ENCODE results near the gene CST5.
"Not testable (repeated sequence)": the region's sequence is repeated elsewhere in the genome, so short reads cannot be mapped to it uniquely, and the experiment has no call there.

CST5 gene

DNA sequence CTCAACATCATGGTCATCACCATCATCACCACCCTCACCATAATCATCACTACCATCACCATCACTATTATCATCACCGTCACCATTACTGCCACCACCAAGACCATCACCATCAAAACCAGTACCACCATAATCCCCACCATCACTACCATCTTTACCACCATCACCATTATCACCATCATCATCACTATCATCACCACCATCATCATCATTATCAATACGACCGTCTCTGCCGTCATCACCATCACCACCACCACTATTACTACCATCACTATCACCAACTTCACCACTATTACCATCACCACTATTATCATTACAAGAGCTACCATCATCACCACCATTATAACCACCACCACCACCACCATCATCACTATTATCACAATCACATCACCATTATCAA, 11.3 kb upstream of the CST5 start:
- not testable (repeated sequence) for DNase-seq (ENCODE audit: extremely low read depth in 1 of 2, low read depth in 1 of 2)

DNA sequence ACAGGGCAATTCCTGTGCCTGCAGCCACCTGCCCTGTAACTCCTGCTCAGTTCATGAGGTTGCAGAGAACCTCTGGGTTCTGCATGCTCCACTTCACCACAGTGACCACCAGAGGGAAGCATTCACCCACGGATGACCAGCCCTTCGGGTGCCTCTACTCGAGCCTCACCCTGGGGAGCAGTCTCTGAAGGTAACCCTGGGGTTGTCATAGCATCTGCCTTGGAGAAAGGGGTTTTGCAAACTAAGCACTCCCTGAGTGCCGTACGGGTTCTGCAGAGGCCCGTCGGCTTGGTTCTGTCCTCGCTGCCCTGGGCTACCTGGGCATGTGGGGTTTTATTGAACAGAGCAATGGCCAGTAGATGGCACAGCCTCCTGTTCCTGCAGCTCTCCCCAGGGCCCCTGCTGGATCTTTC, 10.2 kb upstream of the CST5 start:
- peak; percentile 11 to 25 for DNase-seq (ENCODE audit: extremely low read depth in 1 of 2, low read depth in 1 of 2)

DNA sequence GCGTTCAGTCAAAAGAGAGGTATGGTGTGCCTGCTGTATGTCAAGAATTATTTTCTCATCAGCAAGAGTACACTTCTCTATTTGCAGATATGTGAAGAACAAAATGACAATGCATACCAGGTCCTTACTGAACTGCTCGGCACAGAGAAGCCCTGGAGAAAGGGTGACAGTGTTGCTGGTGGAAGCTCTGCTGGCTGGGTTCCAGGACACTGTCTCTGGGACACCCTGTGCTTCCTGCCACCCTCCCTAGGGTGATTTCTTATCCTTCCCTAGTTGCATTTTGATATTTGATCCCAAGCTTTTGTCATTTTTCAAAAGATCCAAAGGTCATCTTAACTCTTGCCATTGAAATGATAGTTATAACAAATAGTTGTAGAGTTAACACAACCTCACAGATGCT, 8.3 kb upstream of the CST5 start:
- DNase-seq (ENCODE audit: extremely low read depth in 1 of 2, low read depth in 1 of 2), result no peak

DNA sequence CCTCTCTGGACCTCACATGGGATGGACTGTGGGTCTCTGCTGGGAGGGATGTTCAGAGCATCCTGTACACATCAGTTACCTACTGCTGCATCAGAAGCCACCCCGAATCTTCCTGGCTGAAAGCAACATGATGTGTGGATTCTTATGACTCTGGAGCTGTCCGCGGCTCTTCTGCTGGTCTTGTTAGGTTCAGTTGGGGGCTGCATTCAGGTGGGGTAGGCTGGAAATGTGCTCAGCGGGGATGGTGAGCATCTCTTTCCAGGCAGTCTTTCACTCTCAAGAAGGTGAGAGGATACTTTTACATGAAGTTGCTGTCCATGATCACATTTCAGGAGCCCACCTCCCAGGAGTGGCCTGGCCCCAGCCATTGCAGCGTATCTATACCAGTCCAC, 5.2 kb upstream of the CST5 start:
- no peak for DNase-seq (ENCODE audit: extremely low read depth in 1 of 2, low read depth in 1 of 2)

DNA sequence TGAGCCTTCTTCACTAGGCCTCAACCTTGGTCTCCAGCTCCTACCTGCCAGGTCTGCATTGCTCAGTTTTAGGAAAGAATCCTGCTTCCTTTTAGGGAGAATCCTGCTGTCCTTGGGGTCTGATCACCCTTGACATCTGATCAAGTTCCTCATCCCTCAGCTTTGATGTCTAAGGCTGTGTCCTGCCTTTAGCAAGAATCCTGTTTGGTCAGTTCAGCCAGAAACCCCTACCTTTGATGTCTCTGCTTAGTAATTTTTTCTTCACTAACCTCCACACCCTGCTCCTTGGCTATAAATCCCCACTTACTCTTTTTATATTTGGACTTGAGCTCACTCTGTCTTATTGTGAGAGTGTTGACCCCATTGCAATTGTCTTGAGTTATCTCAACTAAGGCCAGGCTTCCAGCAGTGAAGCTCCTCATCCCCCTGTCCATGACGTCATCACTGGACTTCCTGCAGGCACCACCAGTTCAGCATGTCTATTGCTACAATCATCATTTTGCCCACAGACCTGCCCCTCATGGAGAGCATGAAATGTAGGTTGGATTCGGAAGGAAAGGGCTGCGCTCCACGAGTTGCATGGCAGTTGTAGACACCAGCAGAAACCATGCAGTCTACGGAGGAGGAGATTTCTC, 4.7 kb upstream of the CST5 start:
- DNase-seq (ENCODE audit: extremely low read depth in 1 of 2, low read depth in 1 of 2), result no peak

DNA sequence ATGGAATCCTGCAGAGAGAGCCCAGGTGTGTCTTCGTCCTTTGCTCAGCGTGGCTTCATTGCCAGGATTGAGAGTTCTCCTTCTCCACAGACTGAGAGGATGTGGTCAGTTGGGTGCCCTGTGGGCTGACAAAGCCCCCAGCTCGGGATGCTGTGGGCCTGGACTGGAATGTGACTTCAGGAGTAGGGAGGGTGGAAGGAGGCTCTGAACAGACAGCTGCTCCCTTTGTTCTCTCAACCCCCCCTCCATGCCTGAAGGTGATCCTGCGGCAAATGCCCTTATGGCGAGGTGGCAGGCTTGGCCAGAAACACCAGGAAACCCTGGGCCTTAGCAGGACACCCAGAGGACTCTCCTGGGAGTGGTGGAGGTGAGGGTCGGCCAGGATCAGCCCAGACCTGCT, 1.8 kb upstream of the CST5 start:
- no peak for DNase-seq (ENCODE audit: extremely low read depth in 1 of 2, low read depth in 1 of 2)

DNA sequence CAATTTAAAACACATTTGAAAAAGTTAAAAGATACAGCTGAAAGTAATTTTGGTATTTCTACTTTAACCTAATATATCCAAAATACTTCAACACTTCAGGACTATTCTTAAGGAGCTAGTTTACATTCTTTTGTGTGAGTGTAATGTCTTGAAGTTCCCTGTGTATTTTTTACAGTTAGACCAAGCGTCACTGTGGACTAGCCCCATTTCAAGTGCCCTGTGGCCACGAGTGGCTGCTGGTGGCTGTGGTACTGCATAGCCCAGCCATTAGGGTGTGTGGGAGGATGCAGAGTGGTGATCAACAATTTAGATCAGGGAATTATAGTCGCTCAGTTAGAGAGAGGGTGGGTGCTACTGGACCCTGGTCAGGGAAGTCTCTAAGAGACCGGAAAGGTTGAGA, 869 bp upstream of the CST5 start:
- DNase-seq (ENCODE audit: extremely low read depth in 1 of 2, low read depth in 1 of 2), result no peak

DNA sequence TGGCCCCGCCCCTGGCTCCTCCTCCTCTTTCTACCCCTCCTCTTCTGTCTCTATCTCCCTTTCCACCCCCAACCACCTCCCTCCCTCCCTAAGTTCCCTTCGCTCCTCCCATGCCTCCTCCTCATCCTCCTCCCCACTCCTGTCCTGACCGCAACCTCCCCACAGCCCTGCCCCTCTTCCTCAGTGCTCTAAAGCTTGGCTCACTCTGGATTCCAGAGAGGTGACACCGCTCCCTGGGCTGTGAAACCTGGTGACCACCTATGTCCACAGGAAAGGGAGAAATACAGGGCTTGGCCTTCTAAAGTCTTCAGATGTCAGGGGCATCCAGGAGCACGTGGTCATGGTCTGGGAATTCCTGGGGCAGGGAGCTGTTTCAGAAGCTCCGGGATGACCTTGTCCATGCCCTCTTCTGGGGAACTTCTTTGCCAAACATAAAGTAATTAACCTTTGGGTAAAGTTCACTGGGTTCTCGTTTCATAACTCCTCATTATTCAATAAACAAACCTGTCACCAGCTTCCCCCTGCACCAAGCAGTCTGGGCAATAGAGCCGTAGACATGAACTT, 345 bp upstream of the CST5 start:
- no peak for DNase-seq (ENCODE audit: extremely low read depth in 1 of 2, low read depth in 1 of 2)

DNA sequence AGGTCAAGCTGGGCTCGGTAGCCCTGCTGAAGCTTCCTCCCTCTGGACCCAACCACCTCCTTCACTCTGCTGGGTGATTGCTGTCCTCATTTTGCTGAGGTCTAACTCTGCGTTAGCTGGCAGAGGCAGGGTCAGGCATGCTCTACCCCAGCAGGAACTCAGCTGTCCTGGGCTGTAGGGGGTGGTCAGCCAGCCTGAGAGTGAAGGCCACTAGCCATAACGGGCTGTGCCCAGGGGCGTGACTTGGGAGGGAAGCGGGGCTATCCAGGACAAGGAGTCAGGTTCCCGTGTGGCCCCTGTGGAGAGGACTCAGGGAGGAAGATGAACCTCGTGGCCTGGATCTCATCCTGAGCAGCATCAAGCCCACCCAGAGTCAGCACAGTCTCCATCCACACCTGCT, 761 bp downstream of the CST5 start:
- DNase-seq (ENCODE audit: extremely low read depth in 1 of 2, low read depth in 1 of 2), result no peak

DNA sequence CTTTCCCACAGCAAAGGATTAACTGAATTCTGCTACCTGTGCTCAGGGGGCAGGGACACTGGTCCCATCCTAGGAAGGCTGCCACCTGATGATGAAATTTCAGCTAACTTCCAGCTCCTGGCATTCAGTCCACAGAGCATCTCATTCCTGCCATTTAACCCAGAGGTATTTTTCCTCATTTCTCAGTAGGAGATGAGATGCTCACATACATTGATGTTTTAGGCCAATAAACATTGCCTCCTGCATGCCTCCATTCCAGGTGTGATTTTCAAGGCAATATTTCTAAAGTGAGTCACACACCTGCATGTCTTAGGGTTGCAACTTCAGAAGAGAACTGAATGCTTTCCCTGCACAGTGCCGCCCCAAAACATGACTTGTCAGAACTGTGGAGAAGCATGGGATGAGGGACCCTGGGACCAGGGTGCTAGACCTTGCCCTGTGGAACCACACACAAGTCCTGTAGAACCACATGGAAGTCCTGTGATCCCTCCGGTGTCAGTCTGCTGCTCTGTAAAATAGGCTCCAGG, 1.5 kb downstream of the CST5 start:
- DNase-seq (ENCODE audit: extremely low read depth in 1 of 2, low read depth in 1 of 2), result not testable (repeated sequence)

DNA sequence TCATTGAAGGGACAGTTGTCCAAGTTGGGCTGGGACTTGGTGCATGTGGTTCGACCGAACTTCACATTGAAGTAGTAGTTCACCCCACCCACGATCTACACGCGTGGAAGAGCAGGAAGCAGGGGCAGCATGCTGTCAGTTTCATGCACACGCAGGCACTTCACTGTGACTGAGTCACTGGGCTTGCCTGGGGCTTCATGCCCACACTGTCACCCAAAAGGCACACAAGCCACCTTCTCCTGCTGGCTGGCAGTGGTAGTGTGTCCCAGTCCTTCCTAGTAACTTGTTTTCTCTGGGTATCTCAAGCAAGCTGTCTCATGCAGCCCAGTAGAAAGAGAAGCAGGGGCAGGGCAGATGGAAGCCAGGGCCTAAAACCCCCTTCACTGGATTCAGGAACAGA, 2.0 kb downstream of the CST5 start:
- no peak for DNase-seq (ENCODE audit: extremely low read depth in 1 of 2, low read depth in 1 of 2)

DNA sequence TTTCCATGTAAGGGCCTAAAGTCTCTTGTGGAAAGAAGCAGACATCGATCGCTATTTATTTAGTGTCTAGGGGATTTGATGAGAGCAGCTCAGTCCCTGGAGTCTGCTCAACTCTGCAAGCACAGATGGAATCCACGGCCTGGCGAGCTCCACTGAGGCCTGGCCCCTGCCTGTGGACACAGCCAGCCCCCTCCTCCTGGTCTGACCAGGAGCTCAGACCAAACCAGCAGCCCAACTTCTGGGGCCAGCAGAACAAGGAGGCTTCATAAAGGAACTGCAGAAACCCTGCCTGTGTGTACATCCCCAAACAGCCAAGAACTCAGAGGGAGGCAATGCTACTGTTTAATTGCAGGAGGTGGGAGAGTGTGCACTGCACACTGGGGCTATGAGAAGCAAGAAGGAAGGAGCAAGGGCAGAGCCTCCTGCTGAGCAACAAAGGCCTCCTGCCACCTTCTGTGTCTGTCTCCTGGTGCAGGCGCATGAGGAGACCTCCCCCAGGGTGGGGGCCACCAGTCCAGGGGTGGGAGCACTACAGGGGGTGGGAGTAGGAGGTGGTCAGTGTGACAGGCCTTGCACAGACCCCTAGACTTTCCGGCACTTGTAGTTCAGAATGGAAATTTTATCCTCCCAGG, 3.8 kb downstream of the CST5 start:
- no peak for DNase-seq (ENCODE audit: extremely low read depth in 1 of 2, low read depth in 1 of 2)

DNA sequence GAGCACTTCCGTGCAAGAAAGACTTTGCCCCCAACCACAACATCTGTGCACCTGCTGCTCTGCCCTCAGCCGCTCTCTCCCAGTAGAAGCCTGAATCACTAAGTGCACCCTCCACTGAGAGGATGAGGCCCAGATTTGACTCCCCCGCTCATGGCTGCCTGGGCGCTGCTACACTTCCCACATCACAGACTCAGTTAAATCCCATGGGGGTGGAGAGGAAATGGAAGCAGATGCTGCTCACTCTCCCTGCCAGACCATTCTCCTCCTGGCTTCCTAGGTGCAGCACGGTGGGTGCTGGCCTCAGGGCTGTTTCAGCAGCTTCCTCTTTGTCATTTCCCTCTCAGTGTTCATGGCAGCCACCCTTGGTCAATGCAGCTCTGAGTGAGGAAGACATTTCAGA, 4.8 kb downstream of the CST5 start:
- no peak for DNase-seq (ENCODE audit: extremely low read depth in 1 of 2, low read depth in 1 of 2)

DNA sequence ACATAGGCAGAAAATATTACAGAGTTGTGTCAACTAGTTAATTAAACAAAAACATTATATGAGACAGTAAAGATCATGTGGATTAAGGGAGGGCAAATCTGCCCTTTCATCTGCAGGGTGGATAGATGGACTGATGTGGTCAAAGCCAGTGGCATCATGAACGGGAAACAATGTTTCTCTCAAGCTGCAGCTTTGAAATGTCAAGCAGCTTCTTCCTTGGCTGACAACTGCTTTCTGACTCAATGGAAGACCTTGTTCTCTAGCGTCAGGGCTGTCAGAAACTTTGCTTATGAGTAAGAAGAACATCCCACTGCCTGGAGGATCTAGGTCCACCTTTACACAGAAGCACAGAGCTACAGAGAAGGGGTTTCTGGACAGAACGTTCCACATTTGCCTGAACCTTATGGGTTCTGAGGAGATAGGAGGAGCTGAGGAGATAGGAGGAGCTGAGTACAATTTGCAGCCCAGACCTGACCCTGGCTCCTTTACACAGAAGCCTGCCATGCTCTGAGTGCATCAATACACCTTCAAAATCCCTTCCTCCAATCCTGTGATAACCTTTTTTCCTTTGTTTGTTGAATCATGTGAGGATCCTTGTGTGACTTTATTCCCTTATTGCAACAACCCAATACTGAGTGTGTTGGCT, 6.1 kb downstream of the CST5 start:
- no peak for DNase-seq (ENCODE audit: extremely low read depth in 1 of 2, low read depth in 1 of 2)

DNA sequence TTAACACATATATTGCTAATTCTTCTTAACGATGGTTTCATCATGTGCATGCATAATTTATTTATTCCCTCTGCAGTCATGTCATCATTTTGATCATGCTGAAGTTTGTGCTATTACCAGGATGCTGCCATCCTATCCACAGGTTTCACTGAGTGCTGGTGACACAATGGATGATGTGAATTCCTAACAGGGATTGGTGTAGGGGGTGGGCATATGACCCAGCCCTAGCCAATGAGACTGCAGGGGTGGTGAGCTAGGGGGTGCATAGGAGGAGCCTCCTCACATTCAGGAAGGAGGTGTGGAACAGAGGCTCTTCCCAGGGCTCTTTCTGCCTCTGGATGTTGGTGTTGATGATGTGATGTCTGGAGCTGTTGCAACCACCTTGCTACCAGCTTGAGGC, 7.5 kb downstream of the CST5 start:
- no peak for DNase-seq (ENCODE audit: extremely low read depth in 1 of 2, low read depth in 1 of 2)

DNA sequence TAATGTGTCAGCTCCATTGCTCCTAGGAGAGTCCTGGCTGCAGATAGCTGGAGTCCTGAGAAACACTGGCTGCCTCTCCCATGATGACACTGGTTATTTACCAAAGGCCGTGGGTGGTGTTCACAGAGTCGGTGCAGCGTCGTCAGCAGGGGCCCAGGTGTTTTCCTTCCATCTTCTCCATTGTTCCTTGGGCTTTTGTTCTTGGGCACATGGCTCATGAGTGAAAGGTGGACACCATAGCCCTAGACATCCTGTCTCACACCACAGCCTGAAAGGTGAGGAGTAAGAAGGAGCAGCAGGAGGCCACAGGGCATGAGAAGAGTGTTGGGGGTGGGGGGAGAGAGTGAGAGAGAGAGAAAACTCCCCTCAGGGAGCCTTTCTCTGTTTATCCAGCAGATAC, 9.1 kb downstream of the CST5 start:
- DNase-seq (ENCODE audit: extremely low read depth in 1 of 2, low read depth in 1 of 2), result no peak

DNA sequence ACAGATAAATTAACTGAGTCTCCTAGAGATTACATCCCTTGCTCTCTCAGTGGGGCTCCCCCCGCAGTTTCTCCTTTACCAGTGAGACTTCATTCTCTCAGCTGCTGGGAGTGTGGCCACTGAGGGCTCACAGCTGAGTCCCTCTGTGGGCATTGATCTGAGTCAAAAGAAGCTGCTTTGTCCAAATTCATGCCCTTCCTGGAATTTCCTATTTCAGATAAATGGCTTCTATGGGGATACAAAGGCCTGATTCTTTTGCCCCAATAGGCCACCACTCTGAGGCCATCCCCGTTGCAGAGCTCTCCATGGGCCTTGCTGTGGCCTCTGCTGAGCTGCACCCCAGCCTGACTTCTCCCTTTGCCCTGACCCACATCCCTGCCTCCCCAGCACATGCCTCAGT, 10.0 kb downstream of the CST5 start:
- DNase-seq (ENCODE audit: extremely low read depth in 1 of 2, low read depth in 1 of 2), result no peak

DNA sequence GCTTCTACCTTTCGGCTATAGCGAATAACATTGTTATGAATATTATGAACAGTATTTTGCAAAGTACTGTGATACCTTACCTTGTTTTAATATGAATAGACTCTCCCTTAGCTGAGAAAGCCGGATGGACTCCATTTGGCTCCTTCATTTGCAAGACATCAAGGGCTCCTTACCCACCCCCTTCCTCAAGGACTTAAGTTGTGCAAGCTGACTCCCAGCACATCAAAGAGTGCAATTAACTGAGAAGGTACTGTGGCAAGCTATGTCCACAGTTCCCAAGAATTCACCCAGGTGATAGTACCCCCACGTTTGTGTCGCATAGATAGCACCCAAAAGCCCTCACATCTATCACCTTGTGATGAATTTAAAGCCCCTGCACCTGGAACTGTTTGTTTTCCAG, 11.2 kb downstream of the CST5 start:
- DNase-seq (ENCODE audit: extremely low read depth in 1 of 2, low read depth in 1 of 2), result no peak

DNA sequence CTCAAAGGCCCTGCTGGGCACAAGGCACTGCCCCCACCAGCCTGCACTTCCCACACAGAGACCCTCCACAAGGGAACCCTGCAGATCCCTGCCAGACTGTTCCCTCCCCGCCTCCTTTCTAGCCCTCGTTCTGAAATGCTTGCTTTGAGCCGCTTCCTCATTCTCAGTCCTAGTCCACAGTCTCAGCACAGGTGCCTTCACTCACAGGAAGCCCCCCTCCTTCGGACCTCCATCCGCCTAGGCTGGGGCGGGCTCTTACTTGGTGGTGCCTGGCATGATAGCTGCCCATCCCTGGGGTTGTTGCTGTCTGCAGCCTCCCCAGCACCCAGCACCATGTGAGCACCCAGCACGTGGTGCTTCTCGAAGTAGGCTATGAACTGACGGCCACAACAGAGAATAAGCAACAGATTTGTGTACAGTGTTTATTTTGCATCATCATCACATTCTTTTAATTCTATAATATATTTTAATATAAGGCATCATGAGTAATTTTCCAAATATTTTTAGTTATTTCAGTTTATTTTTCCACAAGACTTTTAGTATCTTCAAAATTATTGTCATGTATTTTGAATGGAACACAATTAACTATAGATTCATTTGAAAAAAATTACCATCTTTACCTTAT, 12.3 kb downstream of the CST5 start:
- DNase-seq (ENCODE audit: extremely low read depth in 1 of 2, low read depth in 1 of 2), result no peak

DNA sequence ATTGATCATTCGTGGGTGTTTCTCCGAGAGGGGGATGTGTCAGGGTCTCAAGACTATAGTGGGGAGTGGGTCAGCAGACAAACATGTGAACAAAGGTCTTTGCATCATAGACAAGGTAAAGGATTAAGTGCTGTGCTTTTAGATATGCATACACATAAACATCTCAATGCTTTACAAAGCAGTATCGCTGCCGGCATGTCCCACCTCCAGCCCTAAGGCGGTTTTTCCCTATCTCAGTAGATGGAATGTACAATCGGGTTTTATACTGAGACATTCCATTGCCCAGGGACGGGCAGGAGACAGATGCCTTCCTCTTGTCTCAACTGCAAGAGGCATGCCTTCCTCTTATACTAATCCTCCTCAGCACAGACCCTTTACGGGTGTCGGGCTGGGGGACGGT, 18.8 kb downstream of the CST5 start:
- not testable (repeated sequence) for DNase-seq (ENCODE audit: extremely low read depth in 1 of 2, low read depth in 1 of 2)

DNA sequence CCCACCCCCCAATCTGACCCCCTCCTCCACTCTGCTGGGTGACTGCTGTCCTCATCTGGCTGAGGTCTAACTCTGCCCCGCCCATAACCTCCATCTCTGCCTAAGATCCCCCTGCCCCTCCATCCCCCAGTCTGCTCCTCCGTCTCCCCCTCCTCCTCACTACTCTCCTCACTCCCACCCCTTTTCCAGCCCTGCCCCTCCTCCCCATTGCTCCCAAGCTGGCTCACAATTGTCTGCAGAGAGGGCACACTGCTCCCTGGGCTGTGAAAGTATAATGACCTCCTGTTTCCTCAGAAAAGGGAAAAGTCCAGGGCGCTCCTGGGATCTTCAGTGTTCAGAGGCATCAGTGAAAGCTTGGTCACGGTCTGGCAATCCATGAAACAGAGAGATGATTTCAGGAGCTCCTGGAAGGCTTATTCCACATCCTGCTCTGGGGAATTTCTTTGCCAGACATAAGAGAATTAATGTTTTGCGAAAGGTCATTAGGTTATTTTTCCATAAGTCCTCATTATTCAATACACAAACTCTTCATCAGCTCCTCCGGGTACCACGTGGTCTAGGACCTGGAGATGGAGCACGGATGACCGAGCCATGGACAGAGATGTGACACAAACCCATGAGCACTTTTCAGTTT, 21.5 kb downstream of the CST5 start:
- DNase-seq (ENCODE audit: extremely low read depth in 1 of 2, low read depth in 1 of 2), result no peak

Data from stimulated activated CD8-positive, alpha-beta memory T cell treated with anti-CD3 and anti-CD28 coated beads, Interleukin-7, amount 100 ng/mL, for 48 hours (primary cell).